ENCODE measurements around the gene PKNOX1.

DNA sequence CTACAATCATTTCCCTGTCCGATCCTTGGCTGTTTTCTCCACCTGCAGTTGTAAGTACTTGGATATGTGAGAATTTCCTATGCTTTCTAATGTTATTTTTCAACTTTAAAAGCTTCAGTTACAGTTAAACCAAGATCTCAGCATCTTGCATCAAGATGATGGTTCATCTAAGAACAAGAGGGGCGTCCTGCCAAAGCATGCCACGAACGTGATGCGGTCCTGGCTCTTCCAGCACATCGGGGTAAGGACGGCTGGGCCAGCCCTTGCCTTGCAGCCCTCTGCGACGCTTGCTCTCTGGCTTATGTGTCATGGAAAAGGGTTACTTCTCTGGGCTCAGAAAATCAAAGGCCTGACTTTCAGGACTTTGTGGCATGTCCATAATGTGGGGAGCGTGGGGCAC is 46.8 kb downstream of the PKNOX1 start:
- TF ChIP-seq, protein P1, sequence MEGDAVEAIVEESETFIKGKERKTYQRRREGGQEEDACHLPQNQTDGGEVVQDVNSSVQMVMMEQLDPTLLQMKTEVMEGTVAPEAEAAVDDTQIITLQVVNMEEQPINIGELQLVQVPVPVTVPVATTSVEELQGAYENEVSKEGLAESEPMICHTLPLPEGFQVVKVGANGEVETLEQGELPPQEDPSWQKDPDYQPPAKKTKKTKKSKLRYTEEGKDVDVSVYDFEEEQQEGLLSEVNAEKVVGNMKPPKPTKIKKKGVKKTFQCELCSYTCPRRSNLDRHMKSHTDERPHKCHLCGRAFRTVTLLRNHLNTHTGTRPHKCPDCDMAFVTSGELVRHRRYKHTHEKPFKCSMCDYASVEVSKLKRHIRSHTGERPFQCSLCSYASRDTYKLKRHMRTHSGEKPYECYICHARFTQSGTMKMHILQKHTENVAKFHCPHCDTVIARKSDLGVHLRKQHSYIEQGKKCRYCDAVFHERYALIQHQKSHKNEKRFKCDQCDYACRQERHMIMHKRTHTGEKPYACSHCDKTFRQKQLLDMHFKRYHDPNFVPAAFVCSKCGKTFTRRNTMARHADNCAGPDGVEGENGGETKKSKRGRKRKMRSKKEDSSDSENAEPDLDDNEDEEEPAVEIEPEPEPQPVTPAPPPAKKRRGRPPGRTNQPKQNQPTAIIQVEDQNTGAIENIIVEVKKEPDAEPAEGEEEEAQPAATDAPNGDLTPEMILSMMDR (IDR thresholded peaks at IDR 0.05 in 2 of 3, conservative IDR thresholded peaks at IDR 0.05 in 1 of 3; ENCODE audit: borderline replicate concordance in 1 of 3, insufficient read depth in 1 of 3, low read depth in 2 of 3, low read length in 2 of 3), result no peak
- TF ChIP-seq CEBPB (IDR thresholded peaks at IDR 0.05; ENCODE audit: low read depth) (no peak), POLR2A (IDR thresholded peaks at IDR 0.05; ENCODE audit: borderline replicate concordance, extremely low read depth, insufficient read depth, insufficient read length) (no peak), POLR2AphosphoS5 (IDR thresholded peaks at IDR 0.05; ENCODE audit: low read depth, low read length) (no peak), ELF1 (IDR thresholded peaks at IDR 0.05; ENCODE audit: borderline replicate concordance, low read depth) (no peak)

Data from HCT116 (cell line).